ENCODE results near the gene MTOR. TPM values are rescaled to one million over a fixed set of nuclear protein-coding genes. Genes with fewer than 3 reads are reported as not detected.
"Not testable (repeated sequence)": the region's sequence is repeated elsewhere in the genome, so short reads cannot be mapped to it uniquely, and the experiment has no call there.

MTOR gene
- total RNA-seq, 1 donor from 2014 or later = 82.4 TPM

DNA sequence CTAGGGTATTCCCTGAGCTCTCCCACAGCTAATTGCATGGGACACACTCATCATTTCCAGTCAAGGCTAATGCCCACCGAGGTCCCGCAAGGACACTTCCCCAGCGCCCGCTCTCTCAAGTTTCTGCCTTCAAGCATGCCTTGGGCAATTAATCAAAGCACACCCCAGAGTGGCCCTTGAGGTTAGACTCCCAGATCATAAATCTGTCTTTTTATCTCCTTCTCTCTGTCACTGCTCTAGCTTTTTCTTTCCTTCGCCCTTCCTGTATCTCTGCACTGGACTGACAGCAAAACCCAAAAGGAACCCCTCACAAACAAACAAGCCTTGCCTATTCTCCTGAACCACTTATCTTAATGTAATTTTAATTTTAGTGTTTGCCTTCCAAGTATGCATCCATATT lies 154.8 kb downstream of the MTOR start:
- DNase-seq = no peak
- H3K36me3 Mint-ChIP-seq (ENCODE audit: unreplicated experiment) = peaks cover 4% of the 10 kb centered on the region
- H3K27me3 Mint-ChIP-seq (ENCODE audit: unreplicated experiment) = peaks cover 2% of the 10 kb centered on the region
- H3K27ac Mint-ChIP-seq (ENCODE audit: unreplicated experiment) = no peak overlapping the region
- H3K4me3 Mint-ChIP-seq (ENCODE audit: unreplicated experiment) = no peak overlapping the region
- H3K9me3 Mint-ChIP-seq (ENCODE audit: unreplicated experiment) = no peaks in the 10 kb centered on the region
- no peaks in the 10 kb centered on the region for H3K4me1 Mint-ChIP-seq (ENCODE audit: low read depth, unreplicated experiment)
- TF ChIP-seq, protein P1, sequence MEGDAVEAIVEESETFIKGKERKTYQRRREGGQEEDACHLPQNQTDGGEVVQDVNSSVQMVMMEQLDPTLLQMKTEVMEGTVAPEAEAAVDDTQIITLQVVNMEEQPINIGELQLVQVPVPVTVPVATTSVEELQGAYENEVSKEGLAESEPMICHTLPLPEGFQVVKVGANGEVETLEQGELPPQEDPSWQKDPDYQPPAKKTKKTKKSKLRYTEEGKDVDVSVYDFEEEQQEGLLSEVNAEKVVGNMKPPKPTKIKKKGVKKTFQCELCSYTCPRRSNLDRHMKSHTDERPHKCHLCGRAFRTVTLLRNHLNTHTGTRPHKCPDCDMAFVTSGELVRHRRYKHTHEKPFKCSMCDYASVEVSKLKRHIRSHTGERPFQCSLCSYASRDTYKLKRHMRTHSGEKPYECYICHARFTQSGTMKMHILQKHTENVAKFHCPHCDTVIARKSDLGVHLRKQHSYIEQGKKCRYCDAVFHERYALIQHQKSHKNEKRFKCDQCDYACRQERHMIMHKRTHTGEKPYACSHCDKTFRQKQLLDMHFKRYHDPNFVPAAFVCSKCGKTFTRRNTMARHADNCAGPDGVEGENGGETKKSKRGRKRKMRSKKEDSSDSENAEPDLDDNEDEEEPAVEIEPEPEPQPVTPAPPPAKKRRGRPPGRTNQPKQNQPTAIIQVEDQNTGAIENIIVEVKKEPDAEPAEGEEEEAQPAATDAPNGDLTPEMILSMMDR (IDR thresholded peaks at IDR 0.05; ENCODE audit: partially characterized antibody, unreplicated experiment) = no peak

DNA sequence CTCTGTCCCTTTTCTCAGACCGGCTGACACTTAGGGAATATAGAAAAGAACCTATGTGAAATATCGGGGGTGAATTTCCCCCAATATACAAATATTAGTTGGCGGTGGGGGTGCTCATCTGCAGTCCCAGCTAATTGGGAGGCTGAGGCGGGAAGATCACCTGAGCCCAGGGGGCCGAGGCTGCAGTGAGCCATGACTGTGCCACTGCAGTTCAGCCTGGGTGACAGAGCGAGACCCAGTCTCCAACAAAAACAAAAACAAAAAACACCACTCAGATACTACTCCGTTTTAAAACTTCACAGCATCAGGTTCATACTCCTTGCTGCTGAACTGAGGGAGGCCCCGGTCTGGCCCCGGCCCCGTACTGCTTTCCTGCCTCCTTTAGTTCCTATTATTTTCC lies 156.8 kb downstream of the MTOR start:
- Mint-ChIP-seq H3K27me3 (ENCODE audit: unreplicated experiment) (peaks cover 2% of the 10 kb centered on the region), H3K27ac (ENCODE audit: unreplicated experiment) (peak overlapping the region; percentile 28), H3K36me3 (ENCODE audit: unreplicated experiment) (peaks cover 4% of the 10 kb centered on the region), H3K4me3 (ENCODE audit: unreplicated experiment) (no peak overlapping the region), H3K4me1 (ENCODE audit: low read depth, unreplicated experiment) (no peaks in the 10 kb centered on the region), H3K9me3 (ENCODE audit: unreplicated experiment) (no peaks in the 10 kb centered on the region)
- TF ChIP-seq, protein P1 (IDR thresholded peaks at IDR 0.05; ENCODE audit: partially characterized antibody, unreplicated experiment) = no peak
- no peak for DNase-seq

DNA sequence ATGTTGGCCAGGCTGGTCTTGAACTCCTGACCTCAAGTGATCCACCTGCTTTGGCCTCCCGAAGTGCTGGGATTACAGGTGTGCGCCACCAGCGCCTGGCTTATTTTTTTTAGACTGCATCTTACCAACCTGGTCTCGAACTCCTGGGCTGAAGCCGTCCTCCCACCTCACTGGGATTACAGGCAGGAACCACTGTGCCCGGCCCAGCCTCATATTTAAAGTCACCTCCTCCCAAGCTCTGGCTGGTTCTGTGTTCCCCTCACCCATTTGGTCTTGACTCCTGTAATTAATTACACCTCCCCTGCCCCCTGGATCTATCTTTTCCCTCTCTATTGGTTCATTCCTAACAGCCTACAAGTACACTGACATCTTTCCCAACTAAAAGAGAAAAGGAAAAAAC lies 161.0 kb downstream of the MTOR start:
- H3K27ac Mint-ChIP-seq (ENCODE audit: unreplicated experiment) = no peak overlapping the region
- TF ChIP-seq, protein P1 (IDR thresholded peaks at IDR 0.05; ENCODE audit: partially characterized antibody, unreplicated experiment) = no peak

DNA sequence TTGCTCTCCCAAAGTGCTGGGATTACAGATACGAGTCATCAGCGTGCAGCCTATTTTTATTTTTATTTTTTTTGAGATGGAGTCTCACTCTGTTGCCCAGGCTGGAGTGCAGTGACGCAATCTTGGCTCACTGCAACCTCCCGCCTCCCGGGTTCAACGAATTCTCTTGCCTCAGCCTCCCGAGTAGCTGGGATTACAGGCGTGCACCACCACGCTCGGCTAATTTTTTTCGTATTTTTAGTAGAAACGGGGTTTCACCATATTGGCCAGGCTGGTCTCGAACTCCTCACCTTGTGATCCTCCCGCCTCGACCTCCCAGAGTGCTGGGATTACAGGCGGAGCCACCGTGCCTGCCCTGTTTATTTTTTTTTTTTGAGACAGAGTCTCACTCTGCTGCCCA lies 161.5 kb downstream of the MTOR start:
- H3K9me3 Mint-ChIP-seq (ENCODE audit: unreplicated experiment); H3K27ac Mint-ChIP-seq (ENCODE audit: unreplicated experiment); H3K4me3 Mint-ChIP-seq (ENCODE audit: unreplicated experiment): not testable (repeated sequence)

More for the DNA sequence above, 161.0 kb downstream of the MTOR start:
- Mint-ChIP-seq H3K9me3 (ENCODE audit: unreplicated experiment) (no peaks in the 10 kb centered on the region), H3K4me1 (ENCODE audit: low read depth, unreplicated experiment) (peaks cover 5% of the 10 kb centered on the region), H3K27me3 (ENCODE audit: unreplicated experiment) (peaks cover 3% of the 10 kb centered on the region), H3K36me3 (ENCODE audit: unreplicated experiment) (no peaks in the 10 kb centered on the region), H3K4me3 (ENCODE audit: unreplicated experiment) (peak overlapping the region; percentile 21)
- DNase-seq = no peak

DNA sequence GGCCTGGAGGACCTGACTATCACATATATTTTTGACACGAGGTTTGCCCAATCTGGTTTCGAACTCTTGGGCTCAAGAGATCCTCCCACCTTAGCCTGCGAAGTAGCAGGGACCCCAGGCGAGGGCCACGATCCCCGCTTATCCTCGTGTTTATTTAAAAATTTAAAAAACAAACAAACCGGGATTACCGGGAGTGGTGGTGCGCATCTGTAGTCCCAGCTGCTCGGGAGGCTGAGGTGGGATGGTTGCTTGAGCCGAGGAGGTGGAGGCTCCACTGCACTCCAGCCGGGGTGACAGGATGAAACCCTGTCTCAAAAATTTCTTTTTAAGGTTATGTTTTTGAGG lies 162.2 kb downstream of the MTOR start:
- H3K27ac Mint-ChIP-seq (ENCODE audit: unreplicated experiment) = peak overlapping the region; percentile 95
- peaks cover 2% of the 10 kb centered on the region for H3K27me3 Mint-ChIP-seq (ENCODE audit: unreplicated experiment)
- H3K4me3 Mint-ChIP-seq (ENCODE audit: unreplicated experiment) = peak overlapping the region; percentile 93
- no peak for DNase-seq
- no peaks in the 10 kb centered on the region for H3K9me3 Mint-ChIP-seq (ENCODE audit: unreplicated experiment)
- no peaks in the 10 kb centered on the region for H3K36me3 Mint-ChIP-seq (ENCODE audit: unreplicated experiment)
- TF ChIP-seq, protein P1 (IDR thresholded peaks at IDR 0.05; ENCODE audit: partially characterized antibody, unreplicated experiment) = no peak
- peaks cover 5% of the 10 kb centered on the region for H3K4me1 Mint-ChIP-seq (ENCODE audit: low read depth, unreplicated experiment)

More for the DNA sequence above, 161.5 kb downstream of the MTOR start:
- not testable (repeated sequence) for H3K4me1 Mint-ChIP-seq (ENCODE audit: low read depth, unreplicated experiment); DNase-seq; H3K36me3 Mint-ChIP-seq (ENCODE audit: unreplicated experiment); H3K27me3 Mint-ChIP-seq (ENCODE audit: unreplicated experiment)
